T-helper 1 cell treated with Interleukin-12 subunit alpha and Interleukin-12 subunit beta and Interleukin-4 antibody, amounts not matched to agents 30 ng/mL and 1 ng/mL, for 36 hours (primary cell): Measurements from ENCODE around the gene ZNF724. TPM values are rescaled to one million over a fixed set of nuclear protein-coding genes. Genes with fewer than 3 reads are reported as not detected.
"Not testable (repeated sequence)": the region's sequence is repeated elsewhere in the genome, so short reads cannot be mapped to it uniquely, and the experiment has no call there.

ENCODE experiments used
- intact Hi-C: fragments of 100-400 bp; cut with micrococcal nuclease; formaldehyde crosslinking; loops from one replicate; pipeline ENCODE4 v1.15.1; 2024
- total RNA-seq: library from RNA; stranded (reverse); gene quantifications from 2 replicates; pipeline ENCODE4 v1.2.3, GENCODE V29; 2022

The ZNF724 gene
- 9.2 and 10.1 TPM in 2 replicates for total RNA-seq

DNA sequence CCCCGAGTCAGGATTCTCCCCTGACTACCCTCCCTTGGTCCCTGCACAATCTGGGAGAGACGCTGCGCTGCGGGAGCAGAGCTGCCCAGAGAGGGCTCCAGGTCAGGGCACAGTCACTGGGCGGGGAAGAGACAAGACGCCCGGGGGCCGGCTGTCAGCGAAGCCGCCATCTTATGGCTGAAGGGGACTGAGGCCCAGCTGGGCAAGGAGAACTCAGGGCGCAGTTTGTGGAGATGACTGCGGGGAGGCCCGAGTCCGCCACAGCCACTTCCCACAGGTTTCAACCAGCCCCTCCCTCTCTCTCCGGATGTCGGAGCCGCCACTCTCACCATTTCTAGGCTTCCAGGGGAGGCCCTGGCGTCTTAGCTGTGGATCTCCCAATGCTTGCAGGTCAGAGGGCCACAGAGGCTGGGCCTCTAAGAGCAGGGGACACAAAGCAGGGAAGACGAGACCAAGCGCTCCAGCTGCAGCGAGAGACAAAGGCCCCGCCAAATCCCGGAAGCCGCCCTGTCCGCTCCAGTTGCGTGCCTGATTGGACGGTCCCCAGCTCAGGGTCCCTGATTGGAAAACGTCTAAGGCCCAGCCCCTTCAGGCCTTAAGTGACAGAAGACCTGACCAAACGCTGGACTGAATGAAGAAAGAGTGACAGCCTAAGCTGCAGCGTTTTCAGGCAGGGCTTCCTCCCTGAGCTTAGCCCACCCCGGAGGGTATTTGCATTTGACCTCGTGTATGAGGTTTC is at the start of gene ZNF724:
Gene ZNF724 (minus strand): TSS at position 484 of the 739 bp plus-strand sequence. CDS start 152 bp downstream, at position 332.
- intact Hi-C loops: loop anchor here (1.0 to 10.0 kb wide), 8 partner anchors 24 to 1415 kb away; partner anchors contain the start of genes ZNF254, ZNF43, ZNF675 and ZNF681

DNA sequence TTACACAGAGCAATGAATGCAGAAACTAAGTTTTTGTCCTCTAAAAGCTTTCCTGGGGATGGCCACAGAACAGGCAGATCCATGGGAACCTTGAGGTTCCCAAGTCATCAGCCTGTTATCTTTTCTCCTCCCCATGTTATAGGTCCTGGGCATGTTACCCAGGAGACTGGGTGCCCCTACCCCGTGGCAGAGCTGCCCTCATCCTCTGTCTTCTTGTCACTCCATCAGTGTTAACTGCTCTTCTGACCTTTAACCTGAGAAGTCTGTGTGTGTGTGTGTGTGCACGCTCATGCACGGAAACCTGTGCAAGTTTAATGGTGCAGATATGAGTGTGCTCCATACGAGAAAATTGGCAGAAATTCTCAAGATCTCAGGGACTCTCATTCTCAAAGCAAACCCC is 43.9 kb upstream of the ZNF724 start:
- intact Hi-C loops: no loop called here

DNA sequence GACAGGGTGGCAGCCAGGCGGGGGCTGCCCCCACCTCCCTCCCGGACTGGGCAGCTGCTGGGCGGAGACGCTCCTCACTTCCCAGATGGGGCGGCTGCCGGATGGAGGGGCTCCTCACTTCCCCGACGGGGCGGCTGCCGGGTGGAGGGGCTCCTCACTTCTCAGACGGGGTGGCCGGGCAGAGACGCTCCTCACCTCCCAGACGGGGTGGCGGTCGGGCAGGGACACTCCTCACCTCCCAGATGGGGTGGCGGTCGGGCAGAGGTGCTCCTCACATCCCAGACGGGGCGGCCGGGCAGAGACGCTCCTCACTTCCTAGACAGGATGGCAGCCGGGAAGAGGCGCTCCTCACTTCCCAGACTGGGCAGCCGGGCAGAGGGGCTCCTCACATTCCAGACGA is 39.8 kb upstream of the ZNF724 start:
- intact Hi-C loops: not testable (repeated sequence)

DNA sequence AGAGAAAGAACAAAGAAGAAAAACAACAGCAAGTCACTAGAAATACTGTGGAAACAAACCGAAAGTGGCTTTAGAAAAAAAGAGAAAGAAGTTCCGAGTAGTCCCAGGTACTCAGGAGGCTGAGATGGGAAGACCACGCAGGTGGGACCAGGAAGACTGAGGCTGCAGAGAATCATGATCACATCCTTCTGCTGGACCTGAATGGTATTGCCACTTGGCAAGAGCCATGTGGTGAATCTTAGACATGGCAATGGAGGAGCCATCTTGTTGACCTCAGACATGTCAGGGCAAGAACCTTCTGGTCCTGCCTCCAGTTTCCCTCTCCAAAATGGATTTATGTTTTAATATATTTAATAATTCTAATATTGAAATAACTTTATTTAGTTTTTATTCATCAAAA is 37.4 kb upstream of the ZNF724 start:
- intact Hi-C loops: no loop called here

DNA sequence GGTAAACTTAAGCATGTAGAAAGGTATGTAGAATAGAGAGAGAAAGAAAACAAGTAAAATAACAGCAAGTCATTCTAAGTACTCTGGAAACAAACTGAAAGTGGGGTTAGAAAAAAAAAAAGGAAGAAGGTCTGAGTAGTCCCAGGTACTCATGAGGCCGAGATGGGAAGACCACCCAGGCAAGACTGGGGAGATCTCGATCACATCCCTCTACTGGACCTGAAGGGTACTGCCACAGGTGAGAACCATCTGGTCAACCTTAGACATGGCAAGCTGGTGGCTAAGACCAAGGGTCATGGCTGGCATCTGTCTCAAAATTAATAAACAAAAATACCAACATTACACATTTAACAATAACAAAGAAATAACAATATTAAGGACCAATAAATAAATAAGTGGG is 36.3 kb upstream of the ZNF724 start:
- intact Hi-C loops: no loop called here

DNA sequence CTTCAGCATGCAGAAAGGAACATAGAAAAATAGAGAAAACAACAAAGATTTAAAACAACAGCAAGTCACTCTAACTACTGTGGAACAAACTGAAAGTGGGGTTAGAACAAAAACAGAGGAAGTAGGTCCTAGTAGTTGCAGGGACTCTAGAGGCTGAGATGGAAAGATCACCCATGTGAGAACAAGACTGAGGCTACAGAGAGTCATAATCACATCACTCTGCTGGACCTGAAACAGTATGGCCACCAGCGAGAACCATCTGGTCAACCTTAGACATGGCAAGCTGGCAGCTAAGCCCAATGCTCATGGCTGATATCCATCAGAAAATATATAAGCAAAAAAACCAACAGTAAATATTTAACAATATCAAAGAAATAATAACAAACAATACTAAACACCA is 35.8 kb upstream of the ZNF724 start:
- intact Hi-C loops: no loop called here

DNA sequence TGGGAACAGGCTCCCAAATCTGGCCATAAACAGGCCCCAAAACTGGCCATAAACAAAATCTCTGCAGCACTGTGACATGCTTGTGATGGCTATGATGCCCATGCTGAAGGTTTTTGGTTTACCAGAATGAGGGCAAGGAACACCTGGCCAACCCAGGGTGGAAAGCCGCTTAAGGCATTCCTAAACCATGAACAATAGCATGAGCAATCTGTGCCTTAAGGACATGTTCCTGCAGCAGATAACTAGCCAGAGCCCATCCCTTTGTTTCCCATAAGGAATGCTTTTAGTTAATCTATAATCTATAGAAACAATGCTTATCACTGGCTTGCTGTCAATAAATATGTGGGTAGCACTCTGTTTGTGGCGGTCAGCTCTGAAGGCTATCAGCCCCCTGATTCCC is 35.1 kb upstream of the ZNF724 start:
- intact Hi-C loops: not testable (repeated sequence)

DNA sequence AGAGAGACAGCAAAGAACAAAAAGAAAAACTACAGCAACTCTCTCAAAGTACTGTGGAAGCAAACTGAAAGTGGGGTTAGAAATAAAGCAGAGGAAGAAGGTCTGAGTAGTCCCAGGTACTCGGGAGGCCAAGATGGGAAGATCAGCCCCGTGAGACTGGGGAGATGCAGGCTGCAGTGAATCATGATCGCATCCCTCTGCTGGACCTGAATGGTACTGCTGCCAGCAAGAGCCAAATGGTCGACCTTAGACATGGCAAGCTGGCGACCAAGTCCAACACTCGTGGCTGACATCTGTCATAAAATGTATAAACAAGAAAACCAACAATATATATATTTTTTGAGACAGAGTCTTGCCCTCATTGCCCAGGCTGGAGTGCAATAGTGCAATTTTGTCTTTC is 33.7 kb upstream of the ZNF724 start:
- intact Hi-C loops: loop anchor here (1.0 kb wide), 1 partner anchor 10 kb away; no protein-coding TSS in a partner anchor

DNA sequence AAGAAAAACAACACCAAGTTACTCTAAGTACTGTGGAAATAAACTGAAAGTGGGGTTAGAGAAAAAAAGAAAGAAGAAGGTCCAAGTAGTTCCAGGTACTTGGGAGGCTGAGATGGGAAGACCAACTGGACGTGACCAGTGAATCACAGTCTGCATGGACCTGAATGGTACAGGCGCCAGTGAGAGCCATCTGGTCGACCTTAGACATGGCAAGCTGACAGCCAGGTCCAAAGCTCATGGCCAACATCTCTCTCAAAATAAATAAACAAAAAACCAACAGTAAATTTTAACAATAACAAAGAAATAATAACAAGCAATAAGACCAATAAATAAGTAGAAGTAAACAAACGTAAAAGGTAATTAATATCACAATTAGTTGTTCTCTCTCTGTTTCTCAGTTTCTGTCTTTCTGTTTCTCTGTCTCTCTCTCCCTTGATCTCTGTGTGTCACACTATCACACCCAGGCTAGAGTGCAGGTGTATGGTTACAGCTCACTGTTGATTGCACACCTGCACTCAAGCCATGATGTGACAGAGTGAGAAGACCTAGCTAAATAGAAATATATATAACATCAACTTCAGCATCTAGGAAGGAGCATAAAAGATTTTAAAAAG is 31.6 kb upstream of the ZNF724 start:
- intact Hi-C loops: no loop called here

DNA sequence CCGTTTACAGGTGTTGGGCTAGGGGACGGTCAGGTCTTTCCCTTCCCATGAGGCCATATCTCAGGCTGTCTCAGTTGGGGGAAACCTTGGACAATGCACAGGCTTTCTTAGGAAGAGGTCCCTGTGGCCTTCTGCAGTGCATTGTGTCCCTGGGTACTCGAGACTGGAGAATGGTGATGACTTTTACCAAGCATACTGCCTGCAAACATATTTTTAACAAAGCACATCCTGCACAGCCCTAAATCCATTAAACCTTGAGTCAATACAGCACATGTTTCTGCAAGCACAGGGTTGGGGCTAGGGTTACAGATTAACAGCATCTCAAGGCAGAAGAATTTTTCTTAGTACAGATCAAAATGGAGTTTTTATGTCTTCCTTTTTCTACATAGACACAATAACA is 27.9 kb upstream of the ZNF724 start:
- intact Hi-C loops: not testable (repeated sequence)

DNA sequence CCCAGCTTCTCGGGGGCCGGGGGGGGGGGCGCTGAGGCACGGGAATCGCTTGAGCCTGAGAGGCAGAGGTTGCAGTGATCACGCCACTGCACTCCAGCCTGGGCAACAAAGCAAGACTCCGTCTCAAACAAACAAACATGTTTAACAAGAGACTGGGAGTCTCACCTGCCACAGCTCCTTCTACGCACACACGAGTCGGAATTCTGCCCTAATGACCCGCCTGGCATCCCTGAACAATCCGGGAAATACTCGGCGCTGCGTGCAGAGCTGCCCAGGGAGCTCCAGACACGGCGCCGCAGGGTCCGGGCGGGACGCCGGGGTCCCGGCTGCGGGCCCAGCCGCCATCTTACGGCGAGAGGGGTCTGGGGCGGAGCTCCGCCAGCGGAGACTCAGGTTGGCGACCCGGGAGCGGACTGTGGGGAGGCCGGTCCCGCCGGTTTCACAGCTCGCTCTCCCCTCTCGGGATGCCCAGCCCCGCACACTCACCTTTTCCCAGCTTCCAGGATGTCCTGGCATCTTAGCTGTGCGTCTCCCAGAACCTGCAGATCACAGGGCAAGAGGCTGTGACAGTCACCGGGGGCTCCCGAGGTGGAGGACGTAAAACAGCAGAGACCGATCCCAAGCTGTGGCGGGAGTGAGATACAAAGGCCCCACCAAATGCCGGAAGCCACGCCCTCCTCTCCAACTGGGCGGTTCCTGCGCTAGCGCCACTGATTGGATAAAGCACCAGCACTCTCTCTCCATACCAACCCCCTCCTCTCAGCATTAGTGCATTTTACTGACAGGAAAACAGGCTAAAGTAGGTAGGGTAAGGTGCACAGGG is 23.6 kb upstream of the ZNF724 start:
- intact Hi-C loops: loop anchor here (1.0 to 5.0 kb wide), 8 partner anchors 10 to 814 kb away; partner anchors contain the start of genes ZNF254, ZNF675, ZNF681 and ZNF724

DNA sequence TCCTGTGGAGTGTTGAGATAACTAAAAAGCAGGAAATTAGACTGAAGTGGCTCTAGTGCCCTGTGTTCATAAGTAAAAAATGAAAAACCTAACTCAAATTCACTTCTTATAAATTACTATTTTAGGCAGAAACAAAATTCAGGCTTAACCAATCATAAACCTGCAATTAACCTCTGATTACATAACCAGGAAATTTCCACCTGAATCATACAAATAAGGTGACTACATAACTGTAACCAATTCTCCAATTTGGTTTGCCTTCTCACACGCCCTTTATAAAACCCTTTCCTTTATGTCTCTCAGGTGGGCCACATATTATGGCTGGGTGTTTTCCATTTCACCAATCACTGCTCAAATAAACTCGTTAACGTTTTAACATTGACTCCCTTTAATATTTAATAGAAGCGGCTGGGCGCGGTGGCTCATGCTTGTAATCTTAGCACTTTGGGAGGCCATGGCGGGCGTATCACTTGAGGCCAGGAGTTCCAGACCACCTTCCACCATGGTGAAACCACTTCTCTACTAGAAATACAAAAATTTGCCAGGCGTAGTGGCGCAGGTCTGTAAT is 22.9 kb upstream of the ZNF724 start:
- intact Hi-C loops: loop anchor here (5.0 kb wide), 1 partner anchor 814 kb away; the partner anchor contains the start of gene ZNF254

DNA sequence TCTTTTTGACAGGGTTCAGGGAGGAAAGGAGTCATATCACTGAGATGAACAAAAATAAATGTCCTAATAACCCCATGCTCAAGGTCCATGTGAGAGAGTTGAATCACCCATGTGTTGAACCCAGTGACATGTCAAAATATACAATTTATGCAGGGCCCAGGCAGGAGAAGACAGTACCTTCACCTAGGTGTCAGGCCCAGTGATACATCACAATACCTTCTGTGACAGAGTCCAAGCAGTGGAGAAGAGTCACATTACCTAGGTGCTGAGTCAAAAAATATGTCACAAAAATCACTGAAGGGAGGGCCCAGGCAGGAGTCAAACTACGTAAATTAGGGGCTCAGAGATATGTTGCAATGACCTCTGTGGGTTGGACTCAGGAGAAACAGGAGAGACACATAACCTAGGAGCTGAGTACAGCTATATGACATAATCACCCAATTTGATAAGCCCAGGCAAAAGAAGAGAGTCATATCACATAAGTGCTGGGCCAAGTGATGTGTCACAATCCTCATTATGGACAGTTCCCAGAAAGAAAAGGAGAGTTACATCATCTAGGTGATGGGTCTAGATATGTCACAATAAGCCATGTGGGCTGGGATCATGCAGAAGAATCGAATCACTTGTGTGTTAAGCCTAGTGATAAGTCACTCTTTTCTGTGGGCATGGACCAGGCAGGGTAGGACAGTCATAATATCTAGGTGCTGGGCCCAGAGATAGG is 13.8 kb upstream of the ZNF724 start:
- intact Hi-C loops: no loop called here

DNA sequence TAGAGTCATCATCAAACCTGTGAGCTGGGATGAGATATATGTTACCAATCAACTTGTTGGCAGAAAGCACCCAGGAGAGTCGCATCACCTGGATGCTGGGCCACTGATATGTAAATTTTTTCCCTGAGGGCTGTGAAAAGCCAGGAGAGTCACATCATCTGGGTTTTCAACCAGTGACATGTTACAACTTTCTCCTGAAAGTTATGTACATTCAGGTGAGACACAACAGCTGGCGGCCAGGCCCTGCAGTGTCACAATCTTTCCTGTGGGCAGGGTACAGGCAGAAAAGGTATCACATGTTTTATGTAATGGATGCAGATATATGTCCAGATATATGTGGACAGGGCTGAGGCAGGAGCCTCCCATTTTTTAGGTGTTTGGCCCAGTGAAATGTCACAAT is 13.2 kb upstream of the ZNF724 start:
- intact Hi-C loops: no loop called here

DNA sequence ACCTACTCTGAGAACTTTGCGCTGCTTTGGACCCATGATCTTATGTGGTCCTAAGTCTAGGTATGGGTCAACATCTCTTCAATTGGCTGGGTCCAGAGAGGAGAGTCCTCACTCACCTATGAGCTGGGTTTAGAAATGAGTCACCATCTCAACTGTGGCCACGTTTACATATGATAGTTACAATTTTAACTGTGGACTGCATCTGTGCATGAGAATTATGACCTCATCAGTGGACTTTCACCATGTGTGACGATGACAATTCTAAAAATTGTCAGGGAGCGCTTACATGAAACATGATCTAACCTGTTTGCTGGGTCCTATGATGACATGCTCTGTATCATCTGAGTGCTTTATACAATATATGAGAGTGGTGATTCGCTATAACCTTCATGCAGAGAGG is 12.7 kb upstream of the ZNF724 start:
- intact Hi-C loops: no loop called here

DNA sequence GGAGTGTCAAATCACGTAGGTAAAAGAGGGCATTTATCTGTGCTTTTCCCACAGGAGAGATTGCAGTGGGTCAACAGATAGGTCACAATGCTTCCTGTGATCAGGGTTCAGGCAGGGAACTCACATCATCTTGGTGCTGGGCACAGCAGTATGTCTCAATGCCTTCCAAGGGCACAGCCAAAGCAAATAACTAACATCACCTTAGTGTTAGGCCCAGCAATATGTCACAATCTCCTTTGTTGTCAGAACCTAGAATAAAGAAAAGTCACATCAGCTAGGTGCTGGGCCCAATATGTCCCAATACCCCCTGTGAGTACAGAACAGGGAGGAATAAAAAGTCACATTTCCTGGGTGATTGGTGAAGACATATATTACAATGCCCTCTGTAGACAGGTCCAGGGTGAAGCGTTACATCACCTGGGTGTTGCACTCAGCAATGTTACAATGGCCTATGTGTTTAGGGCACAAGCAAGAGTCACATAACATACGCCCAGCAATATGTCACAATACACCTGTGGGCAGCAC is 11.4 kb upstream of the ZNF724 start:
- intact Hi-C loops: no loop called here

DNA sequence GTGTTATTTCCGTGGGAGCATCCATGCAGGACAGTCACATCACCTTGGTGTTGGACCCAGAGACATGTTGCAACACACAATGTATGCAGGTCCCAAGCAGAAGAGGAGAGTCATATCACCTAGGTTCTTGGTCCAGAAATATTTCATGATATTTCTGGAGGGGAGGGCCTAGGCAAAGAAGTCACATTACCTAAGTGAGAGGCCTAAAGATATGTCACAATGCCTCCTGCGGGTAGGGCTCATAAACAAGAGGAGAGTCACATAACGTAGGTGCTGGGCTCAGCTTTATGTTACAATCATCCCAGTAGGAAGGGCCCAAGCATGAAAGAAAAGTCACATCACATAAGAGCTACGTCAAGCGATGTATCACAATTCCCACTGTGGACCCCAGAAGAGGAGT is 10.8 kb upstream of the ZNF724 start:
- intact Hi-C loops: no loop called here

DNA sequence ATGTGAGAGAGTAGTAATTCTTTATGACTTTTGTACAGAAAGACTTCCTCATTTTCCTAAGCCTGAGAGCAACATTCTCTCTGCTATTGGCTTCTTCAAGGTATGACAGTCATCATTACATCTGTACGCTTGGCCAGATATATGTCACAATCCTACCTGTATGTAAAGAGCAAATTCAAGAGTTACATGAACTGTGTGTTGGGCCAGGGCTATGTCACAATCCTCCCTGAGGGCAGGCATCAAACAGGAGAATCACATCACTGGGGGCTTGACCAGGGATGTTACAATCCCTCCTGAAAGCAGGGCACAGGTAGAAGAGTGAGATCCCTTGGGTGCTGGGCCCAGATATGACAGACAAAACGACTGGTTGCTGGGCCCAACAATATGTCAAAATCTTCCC is 9.8 kb upstream of the ZNF724 start:
- intact Hi-C loops: loop anchor here (10.0 kb wide), 1 partner anchor 1425 kb away; the partner anchor contains the start of gene ZNF43

DNA sequence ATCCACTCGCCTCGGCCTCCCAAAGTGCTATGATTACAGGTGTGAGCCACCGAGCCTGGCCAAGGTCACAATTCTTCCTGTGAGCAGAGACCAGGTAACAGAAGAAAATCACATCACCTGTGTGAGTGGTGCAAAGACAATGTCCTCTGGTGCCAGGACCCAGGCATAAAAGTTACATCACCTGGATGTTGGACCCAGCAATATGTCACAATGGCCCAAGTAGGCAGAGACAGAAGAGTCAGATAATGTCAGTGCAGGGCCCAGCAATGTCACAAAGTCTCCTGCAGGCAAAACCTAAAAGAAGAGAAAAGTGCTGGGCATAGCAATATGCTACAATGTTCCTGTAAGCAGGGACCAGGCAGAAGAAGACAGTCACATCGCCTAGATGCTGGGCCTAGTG is 5.5 kb upstream of the ZNF724 start:
- intact Hi-C loops: loop anchor here (10.0 kb wide), 1 partner anchor 1421 kb away; the partner anchor contains the start of gene ZNF43

DNA sequence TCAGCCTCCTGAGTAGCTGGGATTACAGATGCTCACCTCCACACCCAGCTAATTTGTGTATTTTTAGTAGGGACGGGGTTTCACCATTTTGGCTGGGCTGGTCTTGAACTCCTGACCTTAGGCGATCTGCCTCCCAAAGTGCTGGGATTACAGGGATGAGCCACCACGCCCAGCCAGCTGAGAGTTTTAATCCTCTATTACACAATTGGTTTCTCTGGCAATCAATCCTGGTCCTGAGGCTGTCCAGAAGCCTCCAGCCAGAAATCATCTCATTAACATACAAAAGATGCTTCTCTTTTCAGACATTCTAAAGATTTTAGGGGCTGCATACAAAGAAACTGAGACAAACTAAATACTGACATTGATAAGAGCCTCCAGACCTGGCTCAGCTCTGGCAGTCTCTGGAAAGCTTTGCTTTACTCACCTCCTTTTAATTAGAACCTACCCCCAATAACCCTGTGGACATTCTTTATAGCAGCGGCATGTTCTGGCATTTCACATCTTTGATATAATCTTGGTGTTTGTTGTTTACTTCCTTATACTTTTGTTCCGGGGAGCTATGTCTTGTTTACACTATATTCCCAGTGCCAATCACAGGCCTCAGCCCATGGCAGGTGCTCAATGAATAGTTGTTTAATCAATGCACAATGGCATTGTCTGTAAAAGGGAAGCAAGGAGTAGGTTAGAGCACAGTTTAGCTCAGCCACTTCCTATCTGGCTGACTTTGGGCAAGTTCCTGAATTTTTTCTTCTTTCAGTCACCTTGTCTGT is 4.1 kb upstream of the ZNF724 start:
- intact Hi-C loops: loop anchor here (10.0 kb wide), 1 partner anchor 1420 kb away; the partner anchor contains the start of gene ZNF43
